ENCODE measurements around the gene MAB21L2. TPM values are rescaled to one million over a fixed set of nuclear protein-coding genes. Genes with fewer than 3 reads are reported as not detected.

MAB21L2 gene
- total and polyA plus RNA-seq, 2 of the 8 experiments (the other 6 are each of a cell fraction or from before 2014, with no cell fraction given): 0.03 TPM; not detected in 1

- no peak overlapping the region for H3K56ac ChIP-seq (replicated peaks; ENCODE audit: insufficient read length, low read depth, low read length)
- no peaks in the 10 kb centered on the region; the same call in 1 of the 2 replicates for H3K79me1 ChIP-seq (ENCODE audit: low read depth, low read length)
- H3K9me3 ChIP-seq (ENCODE audit: insufficient read depth in 2 of 2, low read depth in 1 of 2, low read length in 1 of 2): no peaks in the 10 kb centered on the region
- FAIRE-seq: peak; percentile 88
- H2BK20ac ChIP-seq (ENCODE audit: low read length): no peak overlapping the region
- no peak overlapping the region for H4K5ac ChIP-seq (ENCODE audit: insufficient read length, low read depth, low read length)
- no peak overlapping the region for H2BK120ac ChIP-seq (replicated peaks; ENCODE audit: low read depth, low read length)
- H3K79me2 ChIP-seq (ENCODE audit: control insufficient read depth in 1 of 2, insufficient read depth in 2 of 2, low read length in 2 of 2): no peaks in the 10 kb centered on the region
- H3K4ac ChIP-seq (replicated peaks; ENCODE audit: insufficient read length, low read depth, low read length): no peak overlapping the region
- H3K14ac ChIP-seq (ENCODE audit: insufficient read length): no peak overlapping the region
- ChIA-PET CTCF (ENCODE audit: partially characterized antibody) (interaction anchor here (0.6 to 0.7 kb wide), 3 partner anchors 86 to 287 kb away, joined by 3 to 4 read pairs (median 4); no protein-coding TSS in a partner anchor), POLR2A (ENCODE audit: partially characterized antibody) (interaction anchor here (0.8 to 2.3 kb wide), 2 partner anchors 10 to 12 kb away, joined by 3 to 11 read pairs; no protein-coding TSS in a partner anchor)
- TF ChIP-seq POU5F1 (IDR thresholded peaks at IDR 0.05; ENCODE audit: low read depth, low read length) (no peak), EP300 (IDR thresholded peaks at IDR 0.05; ENCODE audit: borderline replicate concordance in 1 of 2, low read depth in 2 of 2, low read length in 2 of 2) (no peak), MAX (IDR thresholded peaks at IDR 0.05) (peak; percentile 23; the same call in 1 of the 2 replicates), GABPA (IDR thresholded peaks at IDR 0.05; ENCODE audit: borderline replicate concordance, insufficient read depth, low read length) (no peak)
- H2AFZ ChIP-seq (ENCODE audit: low read length): no peak overlapping the region
- H2BK5ac ChIP-seq (ENCODE audit: low read depth, low read length): no peak overlapping the region
- H4K8ac ChIP-seq (ENCODE audit: extremely low read depth, insufficient read depth, low read length): no peak overlapping the region
- no peak overlapping the region for H2AK5ac ChIP-seq (ENCODE audit: low read depth, low read length)
- H3K18ac ChIP-seq (ENCODE audit: extremely low read depth, low read length): no peak overlapping the region
- H3K4me1 ChIP-seq (replicated peaks in 1 of 4; ENCODE audit: control insufficient read depth in 3 of 4, insufficient read depth in 4 of 4, low read length in 3 of 4): peaks cover 6 to 15% (median 8%) of the 10 kb centered on the region in 4 experiments; a peak in 5 of 7 replicates
- H3K4me3 ChIP-seq (ENCODE audit: extremely low read depth in 1 of 4, insufficient read depth in 2 of 4, low read depth in 3 of 4, low read length in 4 of 4): peak overlapping the region; percentile 40 to 68 (median 62); a peak in 5 of 8 replicates
- 2% methylated on average over 8 of the region's 13 CpGs; no CpG with 5 or more reads in 1 of the 2 experiments for WGBS, 2 experiments (ENCODE audit: extremely low coverage in 1 of 2, insufficient coverage in 1 of 2, insufficient read length in 1 of 2, insufficient replicate concordance in 2 of 2, low coverage in 1 of 2, low lambda C conversion rate in 2 of 2, missing lambda C conversion rate in 1 of 2)
- no peak overlapping the region for H2BK15ac ChIP-seq (ENCODE audit: low read length)
- DNase-seq (ENCODE audit: low read depth in 1 of 2, low spot score in 2 of 2): peak in 1 of 2 experiments; percentile 54
- H3K4me2 ChIP-seq (ENCODE audit: insufficient read depth in 1 of 2, low read depth in 2 of 2, low read length in 2 of 2): peak overlapping the region; percentile 93 to 99
- no peak overlapping the region for H3K27ac ChIP-seq (ENCODE audit: low read depth, low read length)
- peaks cover 2 to 50% (median 34%) of the 10 kb centered on the region in 4 experiments; a peak in 6 of 7 replicates for H3K27me3 ChIP-seq (replicated peaks in 1 of 4; ENCODE audit: control insufficient read depth in 3 of 4, extremely low read depth in 1 of 4, insufficient read depth in 3 of 4, low read length in 3 of 4)
- no peak overlapping the region for H3K9ac ChIP-seq (replicated peaks in 1 of 4; ENCODE audit: extremely low read depth in 1 of 4, low read depth in 3 of 4, low read length in 3 of 4)
- no peak overlapping the region for H4K91ac ChIP-seq (replicated peaks; ENCODE audit: insufficient read length, low read length)
- H2BK12ac ChIP-seq (ENCODE audit: low read depth, low read length): no peak overlapping the region
- H3K23me2 ChIP-seq (ENCODE audit: low read depth, low read length): peaks cover 27% of the 10 kb centered on the region
- H3K23ac ChIP-seq (ENCODE audit: insufficient read length): no peak overlapping the region
- H4K20me1 ChIP-seq (replicated peaks in 1 of 2; ENCODE audit: control insufficient read depth in 1 of 2, insufficient read depth in 2 of 2, low read length in 2 of 2): peaks cover 14 to 20% of the 10 kb centered on the region in 2 experiments
- no peaks in the 10 kb centered on the region for H3K36me3 ChIP-seq (ENCODE audit: control insufficient read depth in 2 of 4, insufficient read depth in 4 of 4, low read length in 3 of 4)
Observed at GRCh38 chr4:150581641-150582051, 305 bp upstream of the MAB21L2 start.
